Epidermal melanocyte (primary cell): ENCODE results near the gene HNRNPA2B1.
"Not testable (repeated sequence)": the region's sequence is repeated elsewhere in the genome, so short reads cannot be mapped to it uniquely, and the experiment has no call there.

Experiments
- DNase-seq: peaks from one replicate; pipeline ENCODE4 v3.0.0; 2011; ENCODE audit warnings: low spot score; ENCODE audit not compliant: insufficient read length

HNRNPA2B1 gene

DNA sequence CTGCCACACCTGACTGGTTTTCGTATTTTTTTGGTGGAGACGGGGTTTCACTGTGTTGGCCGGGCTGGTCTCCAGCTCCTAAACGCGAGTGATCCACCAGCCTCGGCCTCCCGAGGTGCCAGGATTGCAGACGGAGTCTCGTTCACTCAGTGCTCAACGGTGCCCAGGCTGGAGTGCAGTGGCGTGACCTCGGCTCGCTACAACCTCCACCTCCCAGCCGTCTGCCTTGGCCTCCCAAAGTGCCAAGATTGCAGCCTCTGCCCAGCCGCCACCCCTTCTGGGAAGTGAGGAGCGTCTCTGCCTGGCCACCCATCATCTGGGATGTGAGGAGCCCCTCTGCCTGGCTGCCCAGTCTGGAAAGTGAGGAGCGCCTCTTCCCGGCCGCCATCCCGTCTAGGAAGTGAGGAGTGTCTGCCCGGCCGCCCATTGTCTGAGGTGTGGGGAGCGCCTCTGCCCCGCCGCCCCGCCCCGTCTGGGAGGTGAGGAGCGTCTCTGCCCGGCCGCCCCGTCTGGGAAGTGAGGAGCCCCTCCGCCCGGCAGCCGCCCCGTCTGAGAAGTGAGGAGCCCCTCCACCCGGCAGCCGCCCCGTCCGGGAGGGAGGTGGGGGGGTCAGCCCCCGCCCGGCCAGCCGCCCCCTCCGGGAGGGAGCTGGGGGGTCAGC, 52.8 kb downstream of the HNRNPA2B1 start:
- not testable (repeated sequence) for DNase-seq

DNA sequence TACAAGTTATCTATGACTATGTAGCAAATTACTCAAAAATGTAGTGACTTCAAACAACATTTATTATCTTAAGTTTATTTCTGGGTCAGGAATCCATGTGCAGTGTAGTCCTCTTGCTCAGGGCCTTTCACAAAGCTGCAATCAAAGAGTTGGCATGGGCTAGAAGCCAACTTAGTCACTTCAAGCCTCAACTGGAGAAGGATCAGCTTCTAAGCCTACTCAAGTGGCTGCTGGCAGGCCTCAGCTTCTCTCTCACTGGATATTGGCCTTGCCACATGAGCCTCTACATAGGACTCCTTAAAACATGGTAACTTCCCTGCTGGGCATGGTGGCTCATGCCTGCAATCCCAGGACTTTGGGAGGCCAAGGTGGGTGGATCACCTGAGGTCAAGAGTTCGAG, 53.5 kb downstream of the HNRNPA2B1 start:
- no peak for DNase-seq

DNA sequence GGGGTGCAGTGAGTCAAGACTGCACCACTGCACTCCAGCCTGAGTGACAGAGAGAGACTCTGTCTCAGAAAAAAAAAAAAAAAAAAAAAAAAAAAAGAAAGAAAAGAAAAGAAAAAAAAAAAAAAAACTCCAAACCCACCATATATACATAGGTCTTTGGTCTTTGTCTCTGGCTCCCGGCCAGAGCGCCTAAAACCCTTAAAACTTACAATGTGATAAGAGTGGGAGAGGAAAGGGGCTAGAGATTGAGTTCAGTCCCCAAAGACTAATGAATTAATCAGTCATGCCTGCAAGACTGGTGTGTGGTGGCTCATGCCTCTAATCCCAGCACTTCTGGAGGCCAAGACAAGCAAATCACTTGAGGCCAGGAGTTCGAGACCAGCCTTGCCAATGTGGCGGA, 55.3 kb downstream of the HNRNPA2B1 start:
- DNase-seq = no peak

DNA sequence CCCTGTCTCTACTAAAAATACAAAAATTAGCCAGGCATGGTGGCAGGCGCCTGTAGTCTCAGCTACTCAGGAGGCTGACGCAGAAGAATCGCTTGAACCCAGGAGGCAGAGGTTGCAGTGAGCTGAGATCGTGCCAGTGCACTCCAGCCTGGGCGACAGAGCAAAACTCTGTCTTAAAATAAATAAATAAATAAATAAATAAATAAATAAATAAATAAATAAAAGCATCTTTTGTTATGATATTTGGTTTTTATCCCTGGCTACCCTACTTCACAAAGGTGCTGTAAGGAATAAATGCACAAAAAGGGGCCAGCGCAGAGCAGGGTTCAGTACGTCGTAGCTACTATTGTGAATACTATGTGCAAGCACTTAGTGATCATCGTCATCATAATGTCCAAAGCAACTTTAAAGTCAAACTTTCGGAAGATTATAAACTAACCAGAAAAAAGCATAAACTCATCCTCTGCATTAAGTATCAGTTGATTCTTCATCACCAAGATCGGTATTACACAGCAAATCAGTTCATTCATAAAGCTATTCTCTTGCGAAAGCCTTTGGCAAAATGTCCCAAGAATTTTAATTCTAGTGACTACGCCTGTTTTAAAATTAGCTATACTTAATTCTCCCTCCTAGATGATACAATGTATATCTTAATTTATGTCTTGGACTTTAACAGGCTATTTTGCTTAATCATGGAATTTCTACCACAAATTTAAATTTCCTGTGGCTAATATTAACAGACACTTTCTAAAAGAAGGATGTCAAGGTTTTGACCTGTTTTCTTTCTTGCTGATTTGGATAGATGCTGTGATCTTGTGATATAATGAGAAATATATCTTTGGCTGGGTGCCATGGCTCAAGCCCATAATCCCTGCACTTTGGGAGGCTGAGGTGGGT, 56.1 kb downstream of the HNRNPA2B1 start:
- no peak for DNase-seq

DNA sequence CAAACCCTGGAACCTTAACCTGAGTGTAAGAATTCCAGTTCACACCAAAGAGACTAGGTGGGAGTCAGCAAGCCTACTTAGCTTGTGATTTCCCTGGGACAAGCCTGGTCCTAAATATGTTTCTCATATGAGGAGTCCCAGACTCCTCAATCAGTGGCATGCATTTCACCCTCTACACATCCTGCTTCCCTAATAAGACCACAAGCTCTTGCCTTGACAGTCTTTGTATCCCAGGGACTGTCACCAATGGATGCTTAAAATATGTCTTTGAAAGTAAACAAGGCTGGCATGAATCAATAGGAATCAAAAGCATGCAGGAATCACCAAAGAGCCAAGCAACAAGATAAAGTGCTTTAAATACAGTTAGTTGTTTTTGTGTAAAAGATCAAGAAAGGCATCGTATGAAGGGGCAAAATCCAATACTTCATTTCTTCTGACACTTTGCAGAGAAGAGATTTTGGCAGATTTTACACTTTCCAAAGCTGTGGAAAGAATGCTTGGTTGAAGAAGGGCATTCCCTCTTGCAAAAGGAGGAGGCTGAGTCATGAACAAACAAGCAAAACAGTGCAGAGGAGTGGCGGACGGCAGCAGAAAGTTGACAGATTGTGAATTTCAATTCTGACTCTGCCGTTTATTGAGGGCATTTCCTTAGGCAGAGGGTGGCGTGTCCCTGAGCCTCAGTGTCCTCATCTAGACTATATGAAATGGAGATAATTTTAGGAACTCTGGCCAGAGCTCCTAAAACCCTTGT, 57.1 kb downstream of the HNRNPA2B1 start:
- DNase-seq = no peak

DNA sequence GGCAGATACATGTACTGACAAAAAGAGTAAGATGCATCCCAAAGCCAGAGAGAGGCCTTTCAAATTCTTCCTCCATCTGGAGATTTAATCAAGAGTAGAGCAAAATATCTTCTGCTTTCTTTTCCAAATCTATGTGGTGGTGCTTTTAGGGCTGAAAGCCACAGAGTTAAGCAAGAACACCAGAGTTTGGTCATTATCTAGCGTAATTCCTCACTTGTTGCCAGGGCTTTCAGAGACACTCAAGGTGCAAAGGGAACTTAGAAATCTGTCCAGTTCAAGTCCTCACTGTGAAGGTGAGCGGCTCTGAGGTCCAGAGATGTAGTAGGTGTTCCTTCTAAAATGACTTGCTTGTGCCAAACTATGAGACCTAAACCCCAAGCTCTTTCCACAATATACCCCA, 59.5 kb downstream of the HNRNPA2B1 start:
- no peak for DNase-seq

DNA sequence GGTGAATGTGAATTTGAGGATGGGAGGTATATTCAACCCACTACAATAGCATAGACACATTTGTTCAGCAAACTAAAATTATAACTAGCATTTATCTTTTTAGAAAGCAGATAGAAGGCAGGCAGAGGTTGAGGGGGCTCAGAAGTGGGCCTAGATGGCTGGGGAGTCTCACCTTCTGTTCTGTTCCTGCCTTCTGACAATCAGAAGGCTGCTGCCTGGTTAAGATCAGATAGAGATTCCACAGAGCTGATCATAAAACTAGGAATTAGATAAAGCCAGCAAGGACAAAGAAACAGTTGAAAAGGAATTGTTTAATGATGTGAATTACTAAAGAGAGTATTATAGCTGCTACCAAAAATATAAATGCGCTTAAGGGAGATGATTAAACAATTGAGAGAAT, 60.2 kb downstream of the HNRNPA2B1 start:
- DNase-seq = no peak
